ENCODE measurements around the gene VSTM2B.

DNA sequence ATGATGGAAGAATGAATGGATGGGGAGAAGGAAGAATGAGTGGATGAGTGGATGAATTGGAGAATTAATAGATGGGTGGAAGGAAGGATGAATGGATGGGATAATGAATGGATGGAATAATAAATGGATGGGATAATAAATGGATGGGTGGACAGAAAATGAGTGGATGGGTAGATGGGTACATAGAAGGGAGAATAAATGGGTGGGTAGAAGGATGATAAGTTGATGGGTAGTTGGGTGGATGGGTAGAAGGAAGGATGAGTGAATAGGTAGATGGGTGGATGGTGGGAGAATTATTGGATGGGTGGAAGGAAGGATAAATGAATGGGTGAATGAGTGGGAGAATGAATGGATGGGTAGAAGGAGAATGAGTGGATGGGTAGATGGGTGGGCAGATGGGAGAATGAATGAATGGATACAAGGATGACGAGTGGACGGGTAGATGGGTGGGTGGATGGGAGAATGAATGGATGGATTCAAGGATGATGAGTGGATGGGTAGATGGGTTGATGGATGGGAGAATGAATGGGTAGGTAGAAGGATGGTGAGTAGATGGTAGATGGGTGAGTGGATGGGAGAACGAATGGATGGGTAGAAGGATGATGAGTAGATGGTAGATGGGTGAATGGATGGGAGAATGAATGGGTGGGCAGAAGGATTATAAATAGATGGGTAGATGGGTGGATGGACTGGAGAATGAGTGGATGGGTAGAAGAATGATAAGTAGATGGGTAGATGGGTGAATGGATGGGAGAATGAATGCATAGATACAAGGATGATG, 15.9 kb downstream of the VSTM2B start:
- TF ChIP-seq, protein P1, sequence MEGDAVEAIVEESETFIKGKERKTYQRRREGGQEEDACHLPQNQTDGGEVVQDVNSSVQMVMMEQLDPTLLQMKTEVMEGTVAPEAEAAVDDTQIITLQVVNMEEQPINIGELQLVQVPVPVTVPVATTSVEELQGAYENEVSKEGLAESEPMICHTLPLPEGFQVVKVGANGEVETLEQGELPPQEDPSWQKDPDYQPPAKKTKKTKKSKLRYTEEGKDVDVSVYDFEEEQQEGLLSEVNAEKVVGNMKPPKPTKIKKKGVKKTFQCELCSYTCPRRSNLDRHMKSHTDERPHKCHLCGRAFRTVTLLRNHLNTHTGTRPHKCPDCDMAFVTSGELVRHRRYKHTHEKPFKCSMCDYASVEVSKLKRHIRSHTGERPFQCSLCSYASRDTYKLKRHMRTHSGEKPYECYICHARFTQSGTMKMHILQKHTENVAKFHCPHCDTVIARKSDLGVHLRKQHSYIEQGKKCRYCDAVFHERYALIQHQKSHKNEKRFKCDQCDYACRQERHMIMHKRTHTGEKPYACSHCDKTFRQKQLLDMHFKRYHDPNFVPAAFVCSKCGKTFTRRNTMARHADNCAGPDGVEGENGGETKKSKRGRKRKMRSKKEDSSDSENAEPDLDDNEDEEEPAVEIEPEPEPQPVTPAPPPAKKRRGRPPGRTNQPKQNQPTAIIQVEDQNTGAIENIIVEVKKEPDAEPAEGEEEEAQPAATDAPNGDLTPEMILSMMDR (IDR thresholded peaks at IDR 0.05), result no peak
- TF ChIP-seq POLR2AphosphoS5 (IDR thresholded peaks at IDR 0.05; ENCODE audit: low read depth, low read length), result no peak
- TF ChIP-seq SIN3A (IDR thresholded peaks at IDR 0.05; ENCODE audit: borderline replicate concordance, insufficient read depth, low read depth, low read length), result no peak
- TF ChIP-seq, protein P2, sequence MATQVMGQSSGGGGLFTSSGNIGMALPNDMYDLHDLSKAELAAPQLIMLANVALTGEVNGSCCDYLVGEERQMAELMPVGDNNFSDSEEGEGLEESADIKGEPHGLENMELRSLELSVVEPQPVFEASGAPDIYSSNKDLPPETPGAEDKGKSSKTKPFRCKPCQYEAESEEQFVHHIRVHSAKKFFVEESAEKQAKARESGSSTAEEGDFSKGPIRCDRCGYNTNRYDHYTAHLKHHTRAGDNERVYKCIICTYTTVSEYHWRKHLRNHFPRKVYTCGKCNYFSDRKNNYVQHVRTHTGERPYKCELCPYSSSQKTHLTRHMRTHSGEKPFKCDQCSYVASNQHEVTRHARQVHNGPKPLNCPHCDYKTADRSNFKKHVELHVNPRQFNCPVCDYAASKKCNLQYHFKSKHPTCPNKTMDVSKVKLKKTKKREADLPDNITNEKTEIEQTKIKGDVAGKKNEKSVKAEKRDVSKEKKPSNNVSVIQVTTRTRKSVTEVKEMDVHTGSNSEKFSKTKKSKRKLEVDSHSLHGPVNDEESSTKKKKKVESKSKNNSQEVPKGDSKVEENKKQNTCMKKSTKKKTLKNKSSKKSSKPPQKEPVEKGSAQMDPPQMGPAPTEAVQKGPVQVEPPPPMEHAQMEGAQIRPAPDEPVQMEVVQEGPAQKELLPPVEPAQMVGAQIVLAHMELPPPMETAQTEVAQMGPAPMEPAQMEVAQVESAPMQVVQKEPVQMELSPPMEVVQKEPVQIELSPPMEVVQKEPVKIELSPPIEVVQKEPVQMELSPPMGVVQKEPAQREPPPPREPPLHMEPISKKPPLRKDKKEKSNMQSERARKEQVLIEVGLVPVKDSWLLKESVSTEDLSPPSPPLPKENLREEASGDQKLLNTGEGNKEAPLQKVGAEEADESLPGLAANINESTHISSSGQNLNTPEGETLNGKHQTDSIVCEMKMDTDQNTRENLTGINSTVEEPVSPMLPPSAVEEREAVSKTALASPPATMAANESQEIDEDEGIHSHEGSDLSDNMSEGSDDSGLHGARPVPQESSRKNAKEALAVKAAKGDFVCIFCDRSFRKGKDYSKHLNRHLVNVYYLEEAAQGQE (IDR thresholded peaks at IDR 0.05; ENCODE audit: insufficient read depth in 1 of 2, low read depth in 2 of 2, low read length in 1 of 2), result no peak
- TF ChIP-seq TCF7L2 (IDR thresholded peaks at IDR 0.05; ENCODE audit: low read depth, low read length), result no peak
